Naive thymus-derived CD8-positive, alpha-beta T cell (primary cell): Measurements from ENCODE around the gene LRRC8E. TPM values are rescaled to one million over a fixed set of nuclear protein-coding genes. Genes with fewer than 3 reads are reported as not detected.
A peak's percentile ranks its signal among the peaks of the same experiment; 100 is the strongest.
"Not testable (repeated sequence)": the region's sequence is repeated elsewhere in the genome, so short reads cannot be mapped to it uniquely, and the experiment has no call there.

ENCODE experiments used
- ATAC-seq, 2 donors: fragments of 150-1000 bp; cut with Tn5 transposase in 1 of 2; sonication (Bioruptor Pico), chemical (Tn5 transposase) in 1 of 2; 1 replicate in 1 of 2; 2 replicates in 1 of 2; pipeline ENCODE4 v1.10.0; 2021; ENCODE audit warnings: mild to moderate bottlenecking in 2 of 2, moderate library complexity in 2 of 2
- POLR2A ChIA-PET: fragments of 350-600 bp; sonication (Branson Sonifier 250); formaldehyde crosslinking; loops from one replicate; lab custom pipeline; 2021; ENCODE audit warnings: antibody characterized with exemption; lab: Charles Lee
- DNase-seq, 10 donors: peaks; one replicate each; pipeline versions ENCODE4 v3.0.0 to v3.0.0-alpha.2; 2020 to 2022
- H3K27ac Mint-ChIP-seq, 10 donors: one replicate each; pipeline ENCODE4 v1.8.0; 2020 to 2022; ENCODE audit warnings: mild to moderate bottlenecking in 10 of 10, mixed read lengths in 10 of 10, moderate library complexity in 4 of 10, inconsistent platforms in 1 of 10
- H3K27me3 Mint-ChIP-seq, 5 donors: one replicate each; pipeline ENCODE4 v1.8.0; 2021 to 2022; ENCODE audit warnings: mixed read lengths in 5 of 5
- H3K36me3 Mint-ChIP-seq, 3 donors: one replicate each; pipeline ENCODE4 v1.8.0; 2020 to 2022; ENCODE audit warnings: mixed read lengths in 3 of 3, mild to moderate bottlenecking in 2 of 3, inconsistent platforms in 1 of 3
- H3K4me1 Mint-ChIP-seq, 4 donors: one replicate each; pipeline ENCODE4 v1.8.0; 2021 to 2022; ENCODE audit warnings: mixed read lengths in 4 of 4
- H3K4me3 Mint-ChIP-seq, 10 donors: one replicate each; pipeline ENCODE4 v1.8.0; 2020 to 2022; ENCODE audit warnings: mild to moderate bottlenecking in 10 of 10, mixed read lengths in 10 of 10, moderate library complexity in 6 of 10, inconsistent platforms in 1 of 10
- H3K9me3 Mint-ChIP-seq, 9 donors: one replicate each; pipeline ENCODE4 v1.8.0; 2020 to 2022; ENCODE audit warnings: mixed read lengths in 9 of 9, mild to moderate bottlenecking in 3 of 9, inconsistent platforms in 1 of 9, moderate library complexity in 1 of 9
- polyA plus RNA-seq, 3 donors: library from polyadenylated mRNA; unstranded; fragments of 300-500 nt; fragmentation: Illumina TruSeq; gene quantifications; one replicate each; pipeline ENCODE4 v1.2.3, GENCODE V29; 2021
- total RNA-seq, 8 experiments: library from RNA in 2 of 8; stranded (reverse) in 2 of 8; gene quantifications; one replicate each; pipeline ENCODE4 v1.2.3 and lab custom pipeline; 2021 to 2026

The LRRC8E gene
- total and polyA plus RNA-seq, 5 experiments from 2014 or later: not detected

GRCh38 chr19:7856679-7857663, 31.3 kb upstream of the LRRC8E start:
- ATAC-seq (no peak), DNase-seq (no peak)
- peaks cover 8 to 16% (median 10%) of the 10 kb centered on the region in 4 donors for H3K4me1 Mint-ChIP-seq
- POLR2A ChIA-PET: interaction anchor here (1.4 kb wide), 1 partner anchor 12 kb away, joined by 7 read pairs; no protein-coding TSS in a partner anchor
- no peak overlapping the region for H3K4me3 Mint-ChIP-seq
- H3K27me3 Mint-ChIP-seq: peaks cover 0 to 18% (median 0%) of the 10 kb centered on the region in 5 donors
- H3K36me3 Mint-ChIP-seq: peaks cover 0 to 2% (median 0%) of the 10 kb centered on the region in 3 donors
- no peaks in the 10 kb centered on the region for H3K9me3 Mint-ChIP-seq
- peak overlapping the region in 1 of 10 donors; percentile 34 for H3K27ac Mint-ChIP-seq

GRCh38 chr19:7857727-7858108, 30.6 kb upstream of the LRRC8E start:
- ATAC-seq (no peak), DNase-seq (no peak)
- POLR2A ChIA-PET: interaction anchor here (0.7 to 1.4 kb wide), 3 partner anchors 12 to 185 kb away, joined by 3 to 7 read pairs (median 3); partner anchors contain the start of gene SNAPC2
- Mint-ChIP-seq H3K4me3 (no peak overlapping the region), H3K27me3 (peaks cover 0 to 18% (median 0%) of the 10 kb centered on the region in 5 donors), H3K4me1 (peaks cover 8 to 17% (median 10%) of the 10 kb centered on the region in 4 donors), H3K27ac (no peak overlapping the region), H3K36me3 (peaks cover 0 to 2% (median 0%) of the 10 kb centered on the region in 3 donors), H3K9me3 (no peaks in the 10 kb centered on the region)

GRCh38 chr19:7858109-7858770, 30.1 kb upstream of the LRRC8E start:
- Mint-ChIP-seq H3K27me3 (peaks cover 0 to 18% (median 0%) of the 10 kb centered on the region in 5 donors), H3K9me3 (no peaks in the 10 kb centered on the region), H3K4me3 (peak overlapping the region in 1 of 10 donors; percentile 50), H3K27ac (no peak overlapping the region), H3K4me1 (peaks cover 3 to 13% (median 7%) of the 10 kb centered on the region in 4 donors), H3K36me3 (peaks cover 0 to 2% (median 0%) of the 10 kb centered on the region in 3 donors)
- peak in 1 of 10 donors; percentile 17 for DNase-seq
- peak in 1 of 2 donors; percentile 15 for ATAC-seq
- POLR2A ChIA-PET: interaction anchor here (0.7 to 0.9 kb wide), 2 partner anchors 62 to 186 kb away, joined by 3 read pairs; partner anchors contain the start of gene SNAPC2

- DNase-seq, H3K9me3 Mint-ChIP-seq, ATAC-seq, H3K36me3 Mint-ChIP-seq, H3K27ac Mint-ChIP-seq, H3K4me3 Mint-ChIP-seq: not testable (repeated sequence)
- peaks cover 0 to 12% (median 5%) of the 10 kb centered on the region in 4 donors for H3K4me1 Mint-ChIP-seq
- POLR2A ChIA-PET: interaction anchor here (0.8 kb wide), 1 partner anchor 10 kb away, joined by 4 read pairs; no protein-coding TSS in a partner anchor
- H3K27me3 Mint-ChIP-seq: peaks cover 0 to 18% (median 0%) of the 10 kb centered on the region in 5 donors
Measured at GRCh38 chr19:7859087-7859486, 29.2 kb upstream of the LRRC8E start.

- Mint-ChIP-seq H3K36me3 (peaks cover 0 to 2% (median 0%) of the 10 kb centered on the region in 3 donors), H3K27me3 (peaks cover 0 to 18% (median 0%) of the 10 kb centered on the region in 5 donors), H3K9me3 (no peaks in the 10 kb centered on the region), H3K4me3 (peak overlapping the region in 2 of 10 donors; percentile 26 to 49), H3K27ac (no peak overlapping the region), H3K4me1 (peaks cover 5 to 16% (median 12%) of the 10 kb centered on the region in 4 donors)
- POLR2A ChIA-PET: interaction anchor here (2.3 kb wide), 1 partner anchor 9 kb away, joined by 10 read pairs; no protein-coding TSS in a partner anchor
- ATAC-seq: no peak
- DNase-seq: no peak
Measured at GRCh38 chr19:7859831-7860713, 28.2 kb upstream of the LRRC8E start.

GRCh38 chr19:7860714-7861618, 27.3 kb upstream of the LRRC8E start:
- Mint-ChIP-seq H3K27ac (peak overlapping the region in 1 of 10 donors; percentile 71), H3K4me3 (peak overlapping the region in 6 of 10 donors; percentile 7 to 76 (median 51)), H3K27me3 (peaks cover 0 to 15% (median 0%) of the 10 kb centered on the region in 5 donors), H3K4me1 (peaks cover 8 to 22% (median 18%) of the 10 kb centered on the region in 4 donors), H3K36me3 (peaks cover 0 to 2% (median 0%) of the 10 kb centered on the region in 3 donors), H3K9me3 (no peaks in the 10 kb centered on the region)
- POLR2A ChIA-PET: interaction anchor here (0.6 to 2.3 kb wide), 3 partner anchors 8 to 14 kb away, joined by 6 to 10 read pairs (median 6); no protein-coding TSS in a partner anchor
- no peak for ATAC-seq
- DNase-seq: no peak

GRCh38 chr19:7861619-7862412, 26.5 kb upstream of the LRRC8E start:
- peak overlapping the region; percentile 50 to 76 (median 64) for H3K4me3 Mint-ChIP-seq
- no peak for DNase-seq
- peaks cover 0 to 1% (median 0%) of the 10 kb centered on the region in 3 donors for H3K36me3 Mint-ChIP-seq
- peaks cover 0 to 13% (median 0%) of the 10 kb centered on the region in 5 donors for H3K27me3 Mint-ChIP-seq
- H3K9me3 Mint-ChIP-seq: no peaks in the 10 kb centered on the region
- POLR2A ChIA-PET: interaction anchor here (0.6 to 3.3 kb wide), 5 partner anchors 7 to 232 kb away, joined by 6 to 13 read pairs (median 6); partner anchors contain the start of genes PET100, SNAPC2 and XAB2
- peaks cover 8 to 22% (median 18%) of the 10 kb centered on the region in 4 donors for H3K4me1 Mint-ChIP-seq
- peak overlapping the region in 1 of 10 donors; percentile 71 for H3K27ac Mint-ChIP-seq
- peak in 1 of 2 donors; percentile 28 for ATAC-seq

- Mint-ChIP-seq H3K36me3 (no peaks in the 10 kb centered on the region), H3K4me3 (peak overlapping the region; percentile 50 to 76 (median 64)), H3K27ac (no peak overlapping the region), H3K27me3 (peaks cover 0 to 15% (median 0%) of the 10 kb centered on the region in 5 donors), H3K9me3 (no peaks in the 10 kb centered on the region), H3K4me1 (peaks cover 8 to 22% (median 18%) of the 10 kb centered on the region in 4 donors)
- POLR2A ChIA-PET: interaction anchor here (0.6 to 3.3 kb wide), 5 partner anchors 13 to 233 kb away, joined by 3 to 13 read pairs (median 6); partner anchors contain the start of genes PET100, SNAPC2 and XAB2
- DNase-seq: peak; percentile 51 to 87 (median 70)
- peak; percentile 71 to 72 for ATAC-seq
Measured at GRCh38 chr19:7862413-7862951, 25.8 kb upstream of the LRRC8E start.

GRCh38 chr19:7863157-7863970, 24.9 kb upstream of the LRRC8E start:
- Mint-ChIP-seq H3K27ac (no peak overlapping the region), H3K9me3 (no peaks in the 10 kb centered on the region), H3K4me3 (peak overlapping the region in 3 of 10 donors; percentile 19 to 61 (median 59)), H3K27me3 (peaks cover 0 to 14% (median 0%) of the 10 kb centered on the region in 5 donors), H3K36me3 (no peaks in the 10 kb centered on the region), H3K4me1 (peaks cover 8 to 25% (median 20%) of the 10 kb centered on the region in 4 donors)
- ATAC-seq (peak; percentile 13 to 26), DNase-seq (no peak)
- POLR2A ChIA-PET: interaction anchor here (0.6 to 3.3 kb wide), 5 partner anchors 28 to 430 kb away, joined by 3 to 13 read pairs (median 3); partner anchors contain the start of genes MAP2K7 and SNAPC2
